Ecto neural progenitor cell (in vitro differentiated cells): ENCODE measurements around the gene USP22.
"Not testable (repeated sequence)": the region's sequence is repeated elsewhere in the genome, so short reads cannot be mapped to it uniquely, and the experiment has no call there.

Source experiments
- DNase-seq: peaks from one replicate; pipeline ENCODE4 v3.0.0-alpha.2; 2018; ENCODE audit warnings: low spot score

The USP22 gene

DNA sequence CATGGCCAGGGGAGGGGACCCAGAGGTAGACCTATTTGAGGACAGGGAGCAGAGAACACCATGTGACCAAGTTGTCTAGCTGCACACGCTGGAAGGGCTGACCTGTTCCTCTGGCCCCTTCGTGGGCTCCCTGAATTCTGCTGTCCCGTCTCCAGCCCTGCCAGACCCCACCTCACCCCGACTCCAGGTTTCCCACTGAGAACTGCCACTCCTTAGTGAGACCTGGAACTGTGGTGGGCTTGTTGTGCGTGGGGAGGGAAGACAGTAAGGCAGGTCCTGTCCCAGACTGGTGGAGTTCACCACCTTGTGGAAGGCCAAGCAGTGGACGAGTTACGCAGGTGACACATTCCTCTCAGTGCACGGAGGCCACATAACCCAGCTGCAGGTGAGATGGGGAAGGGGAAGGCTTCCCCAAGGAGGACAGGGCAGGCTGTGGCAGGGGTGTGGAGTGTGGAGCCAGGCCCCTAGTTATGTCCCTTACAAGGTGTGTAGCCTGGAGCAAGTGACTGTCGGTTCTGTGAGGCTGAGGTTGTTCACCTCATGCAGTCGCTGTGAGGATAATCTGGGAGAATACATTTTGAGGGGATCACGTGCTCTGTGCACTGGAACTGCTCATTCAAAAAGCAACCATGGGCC lies 54.7 kb downstream of the USP22 start:
- no peak for DNase-seq

DNA sequence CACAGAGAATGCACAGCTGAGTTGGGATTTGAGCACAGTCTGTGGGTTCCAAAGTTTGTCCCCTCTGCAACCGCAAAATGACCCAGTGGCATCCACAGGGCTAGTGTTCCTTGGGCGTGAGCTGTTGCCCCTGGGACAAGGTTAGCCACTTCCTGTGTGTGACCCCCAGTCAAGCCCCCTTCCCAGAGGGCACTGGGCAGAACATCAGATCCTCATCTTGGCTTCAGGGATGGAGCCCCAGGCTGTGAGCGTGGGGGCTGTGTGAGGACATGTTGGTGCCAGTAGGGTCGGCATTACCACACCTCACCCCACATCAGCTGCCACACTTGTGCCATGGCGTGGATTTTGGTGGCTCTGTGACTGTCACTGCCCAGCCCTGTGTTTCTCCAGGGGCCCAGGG lies 55.3 kb downstream of the USP22 start:
- DNase-seq, result no peak

DNA sequence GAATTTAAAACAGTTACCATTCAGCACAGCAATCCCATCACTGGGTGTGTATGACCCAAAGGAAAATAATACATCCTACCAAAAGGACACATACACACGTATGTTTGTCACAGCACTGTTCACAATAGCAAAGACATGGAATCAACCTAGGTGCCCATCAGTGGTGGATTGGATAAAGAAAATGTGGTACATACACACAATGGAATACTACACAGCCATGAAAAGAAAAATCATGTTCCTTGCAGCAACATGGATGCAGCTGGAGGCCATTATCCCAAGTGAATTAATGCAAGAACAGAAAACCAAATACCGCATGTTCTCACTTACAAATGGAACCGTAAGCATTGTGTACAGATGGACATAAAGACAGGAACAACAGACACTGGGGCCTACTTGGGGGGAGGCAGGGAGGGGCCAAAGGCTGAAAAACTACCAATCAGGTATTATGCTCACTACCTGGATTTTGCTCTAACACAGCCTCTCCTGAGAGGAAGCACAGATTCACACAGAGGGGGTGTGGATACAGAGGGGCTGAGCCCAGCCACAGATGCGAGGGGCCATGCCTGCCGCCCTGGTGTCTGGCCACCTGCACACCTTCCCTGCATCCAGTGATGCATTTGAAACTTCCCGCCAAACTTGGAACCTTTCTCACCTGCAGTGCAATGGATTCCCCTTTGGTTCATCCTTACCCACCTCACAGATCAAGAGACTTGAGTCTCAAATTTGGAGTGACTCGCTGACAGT lies 55.9 kb downstream of the USP22 start:
- DNase-seq, result no peak

DNA sequence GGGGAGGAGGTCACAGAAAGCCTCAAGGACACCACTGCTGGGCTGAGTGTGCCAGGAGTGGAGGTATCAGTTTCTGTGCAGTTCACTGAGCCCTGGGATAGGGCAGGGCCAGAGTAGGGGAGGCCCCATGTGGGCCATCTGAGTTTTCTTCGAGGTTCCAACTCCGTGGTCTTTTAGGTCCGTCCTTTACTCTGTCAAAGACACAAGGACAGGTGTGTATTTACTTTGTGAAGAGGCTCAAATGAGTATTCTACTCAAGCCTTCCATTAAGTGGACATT lies 59.5 kb downstream of the USP22 start:
- no peak for DNase-seq

DNA sequence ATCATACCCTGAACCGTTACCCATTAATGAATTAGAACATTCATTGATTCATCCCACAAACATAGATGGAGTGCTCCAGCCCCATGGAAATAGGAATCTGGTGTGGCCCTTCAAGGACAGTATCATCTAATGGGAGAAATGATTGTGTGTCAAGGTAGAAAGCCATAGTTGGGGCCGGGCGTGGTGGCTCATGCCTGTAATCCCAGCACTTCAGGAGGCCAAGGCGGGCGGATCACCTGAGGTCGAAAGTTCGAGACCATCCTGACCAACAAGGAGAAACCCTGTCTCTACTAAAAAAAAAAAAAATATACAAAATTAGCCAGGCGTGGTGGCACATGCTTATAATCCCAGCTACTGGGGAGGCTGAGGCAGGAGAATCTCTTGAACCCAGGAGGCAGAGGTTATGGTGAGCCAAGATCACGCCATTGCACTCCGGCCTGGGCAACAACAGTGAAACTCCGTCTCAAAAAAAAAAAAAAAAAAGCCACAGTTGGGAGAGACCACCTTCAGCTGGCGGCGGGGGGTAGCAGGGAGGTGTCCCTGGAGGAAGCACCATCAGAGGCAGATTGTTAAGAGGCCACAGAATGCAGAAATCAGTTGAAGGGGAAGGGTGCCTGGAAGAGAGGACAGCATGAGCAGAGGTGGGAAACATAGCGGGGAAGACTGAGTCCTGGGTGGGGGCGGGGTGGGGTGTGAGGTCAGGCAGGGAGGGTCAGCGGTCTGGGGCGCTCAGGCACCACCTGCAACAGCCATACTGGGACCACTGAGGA lies 60.0 kb downstream of the USP22 start:
- DNase-seq, result no peak

DNA sequence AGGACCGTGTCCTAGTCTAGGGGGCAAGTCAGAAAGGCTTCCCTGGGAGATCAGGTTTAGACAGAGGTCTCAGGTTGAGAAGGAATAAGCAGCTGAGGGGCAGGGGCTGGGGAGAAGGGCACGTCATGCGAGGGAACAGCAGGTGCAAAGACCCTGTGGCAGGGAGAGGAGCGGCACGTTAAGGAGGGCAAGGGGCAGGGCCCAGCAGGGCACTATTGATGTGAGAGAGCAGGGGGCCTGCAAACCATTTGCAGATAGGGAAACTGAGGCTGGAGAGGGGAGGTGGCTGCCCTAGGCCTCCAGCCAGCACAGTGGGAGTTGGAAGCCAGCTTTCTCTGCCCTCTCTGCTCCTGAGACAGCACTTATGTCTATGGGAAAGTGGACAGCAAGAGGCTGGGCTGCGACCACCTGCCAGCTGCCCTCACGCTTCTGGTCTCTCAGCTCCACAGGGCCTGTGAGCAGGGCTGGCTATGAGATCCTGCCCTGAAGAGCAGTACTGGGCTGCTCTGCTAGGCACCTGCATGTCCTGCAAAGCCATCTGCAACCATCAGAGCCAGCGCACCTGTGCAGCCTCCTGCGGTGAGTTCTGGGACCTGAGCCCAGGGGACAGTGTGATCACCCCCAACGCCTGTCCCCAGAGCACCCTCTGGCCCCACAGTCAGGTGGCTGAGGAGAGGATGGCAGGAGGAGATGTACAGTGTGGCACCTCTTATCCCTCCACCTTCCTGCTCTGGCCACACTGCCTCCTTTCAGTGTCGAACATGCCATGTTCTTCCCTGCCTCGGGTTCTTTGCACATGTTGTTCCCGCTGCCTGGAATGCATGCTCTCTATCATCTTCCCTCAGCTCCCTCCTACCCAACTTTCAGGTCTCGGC lies 61.5 kb downstream of the USP22 start:
- no peak for DNase-seq

DNA sequence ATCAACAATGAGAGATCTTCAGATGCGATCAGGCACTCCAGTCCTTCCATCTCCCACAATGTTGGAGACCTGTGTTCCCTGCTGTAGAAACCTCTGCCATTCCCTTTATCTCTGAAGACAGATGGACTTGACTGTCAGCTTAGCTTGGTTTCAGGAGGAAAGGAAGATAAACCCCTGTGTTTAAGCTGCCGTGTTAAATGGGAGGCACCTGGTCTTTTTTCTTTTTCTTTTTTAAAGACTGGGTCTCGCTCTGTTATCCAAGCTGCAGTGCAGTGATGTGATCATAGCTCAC lies 63.1 kb downstream of the USP22 start:
- no peak for DNase-seq

DNA sequence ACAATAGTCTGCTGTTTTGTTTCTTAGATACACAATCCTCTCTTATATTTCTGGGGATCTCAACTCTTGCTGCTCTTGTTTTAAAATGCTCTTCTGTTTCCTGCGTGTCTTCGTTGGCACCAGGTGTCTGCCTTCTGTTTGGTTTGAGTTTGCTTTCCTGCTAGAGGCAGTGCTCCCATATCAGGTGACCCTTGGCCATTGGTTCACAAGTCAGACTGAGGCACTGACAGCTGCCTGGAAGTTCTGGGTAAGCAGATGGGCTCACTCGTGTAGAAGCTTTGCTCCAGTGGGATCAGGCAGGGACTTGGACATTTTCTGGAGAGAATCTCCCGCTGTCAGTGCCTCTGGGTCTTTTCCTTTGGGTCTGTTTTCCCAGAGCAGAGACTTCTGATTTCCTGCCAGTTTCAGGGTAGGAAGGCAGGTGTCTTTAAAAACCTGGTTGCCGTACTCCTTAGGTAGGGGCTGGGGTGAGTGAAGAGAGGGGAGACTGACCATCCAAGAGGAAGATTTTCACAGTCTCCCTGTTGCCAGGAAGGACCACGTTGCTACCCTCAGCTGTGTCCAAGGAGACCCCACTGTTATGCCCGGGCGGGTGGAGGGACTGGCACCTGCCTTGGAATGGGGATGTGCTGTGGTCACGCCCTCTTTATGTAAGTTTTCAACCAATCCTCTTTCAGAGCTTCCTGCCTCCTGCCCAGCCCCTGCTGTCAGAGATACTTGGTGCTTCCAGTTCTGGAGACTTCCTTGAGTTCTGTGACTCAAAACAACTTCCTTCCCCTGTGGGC lies 63.6 kb downstream of the USP22 start:
- peak; percentile 35 for DNase-seq

DNA sequence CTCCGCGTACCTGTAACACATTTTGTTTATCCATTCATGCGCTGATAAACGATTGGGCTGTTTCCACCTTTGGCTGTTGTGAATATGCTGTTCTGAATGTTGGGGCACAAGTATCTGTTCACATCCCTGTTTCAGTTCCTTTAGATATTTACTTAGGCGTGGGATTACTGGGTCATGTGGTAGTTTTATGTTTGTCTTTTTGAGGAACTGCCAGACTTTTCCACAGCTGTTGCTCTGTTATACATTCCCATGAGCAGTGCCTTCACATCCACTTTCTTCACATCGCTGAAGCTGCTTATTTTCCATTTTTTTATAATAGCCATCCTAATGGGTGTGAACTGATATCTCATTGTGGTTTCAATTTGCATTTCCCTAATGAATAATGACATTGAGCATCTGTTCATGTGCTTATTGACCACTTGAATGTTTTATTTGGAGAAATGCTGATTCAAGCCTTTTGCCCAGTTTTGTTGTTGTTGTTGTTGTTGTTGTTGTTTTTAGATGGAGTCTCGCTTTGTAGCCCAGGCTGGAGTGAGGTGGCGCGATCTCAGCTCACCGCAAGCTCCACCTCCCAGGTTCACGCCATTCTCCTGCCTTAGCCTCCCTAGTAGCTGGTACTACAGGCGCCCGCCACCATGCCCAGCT lies 65.1 kb downstream of the USP22 start:
- DNase-seq, result not testable (repeated sequence)

DNA sequence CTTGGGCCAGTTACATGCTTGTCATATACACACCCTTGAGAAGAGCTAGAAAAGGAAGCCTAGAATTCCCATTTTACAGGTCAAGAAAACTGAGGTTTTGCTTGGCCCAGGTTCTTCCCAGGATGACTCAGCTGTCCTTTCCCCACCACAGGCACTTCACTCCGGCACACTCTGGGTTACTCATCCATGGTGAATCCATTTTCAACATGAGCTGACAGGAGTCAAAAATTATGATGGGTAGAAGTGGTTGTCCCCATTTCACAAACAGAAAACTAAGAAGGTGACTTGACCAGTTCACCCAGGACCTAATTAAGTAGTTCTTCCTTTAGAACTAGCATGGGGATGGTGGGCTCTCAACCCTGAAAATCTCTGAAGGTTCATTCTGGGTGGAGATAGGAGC lies 67.2 kb downstream of the USP22 start:
- no peak for DNase-seq

DNA sequence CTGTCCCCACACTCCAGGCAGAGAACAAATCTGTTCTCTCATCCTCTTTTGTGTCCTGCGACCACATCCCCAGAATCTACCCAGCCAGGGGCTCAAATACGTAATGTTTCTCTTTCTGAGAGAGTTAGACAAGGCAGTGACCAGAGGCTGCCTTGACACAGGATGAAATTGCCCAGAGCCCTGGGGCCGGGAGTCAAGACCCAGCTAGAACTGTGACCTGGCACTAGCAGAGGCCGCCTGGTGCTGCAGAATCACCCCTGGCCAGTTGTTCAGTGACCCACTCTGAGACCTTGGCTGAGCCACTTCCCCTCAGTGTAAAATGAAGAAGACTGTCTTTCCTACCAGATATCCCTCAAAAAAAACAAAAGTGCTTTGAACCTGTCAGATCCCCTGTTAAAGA lies 72.5 kb downstream of the USP22 start:
- DNase-seq, result no peak

DNA sequence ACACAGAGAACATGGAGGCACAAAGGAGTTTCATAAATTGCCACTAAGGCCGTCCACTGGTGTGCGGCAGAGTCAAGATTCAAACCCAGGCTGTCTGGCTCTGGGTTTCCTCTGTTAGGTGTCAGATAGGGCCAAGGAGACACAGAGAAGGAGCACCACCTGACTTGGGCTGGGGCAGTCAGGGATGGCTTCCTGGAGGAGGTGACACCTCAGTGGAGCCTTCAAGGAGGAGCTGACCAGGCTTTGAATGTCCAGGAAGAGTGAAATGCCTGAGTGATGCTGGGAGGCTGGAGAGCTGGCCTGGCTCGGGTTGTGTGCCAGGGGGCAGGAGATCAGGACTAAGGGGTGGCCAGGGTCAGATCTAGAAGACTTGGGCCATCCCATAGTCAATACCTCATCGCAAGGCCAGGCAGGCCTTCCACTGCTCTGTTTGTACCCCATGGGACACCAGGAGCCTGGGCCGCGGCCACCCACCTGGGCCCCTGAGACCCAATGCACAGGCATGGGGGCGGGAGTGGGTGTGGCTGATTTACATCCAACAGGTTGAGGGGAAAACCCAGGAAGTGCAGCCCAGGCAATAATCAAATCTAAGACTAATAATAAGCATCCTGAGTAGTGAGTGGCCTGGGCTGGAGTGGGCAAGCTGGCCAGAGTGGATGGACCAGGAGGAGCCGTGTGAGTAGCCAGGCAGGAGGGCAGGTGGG lies 73.7 kb downstream of the USP22 start:
- DNase-seq, result no peak

DNA sequence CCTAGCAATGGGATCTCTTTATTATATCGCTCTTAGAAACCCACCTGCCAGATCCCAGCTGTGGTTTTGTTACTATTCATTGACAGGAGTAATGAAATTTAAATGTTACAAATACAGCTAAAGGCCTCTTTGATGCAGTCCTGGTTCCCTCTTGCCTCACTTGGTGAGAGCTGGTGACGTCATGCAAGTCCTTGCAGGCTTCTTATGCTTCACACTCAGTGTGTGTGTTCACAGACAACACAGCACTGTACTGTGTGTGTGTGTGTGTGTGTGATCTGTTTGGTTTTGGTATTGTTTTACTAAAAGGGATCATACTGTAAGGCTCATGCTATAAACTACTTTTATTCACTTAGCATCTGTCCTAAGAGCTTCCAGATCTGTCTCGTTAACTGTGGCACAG lies 75.0 kb downstream of the USP22 start:
- DNase-seq, result no peak

DNA sequence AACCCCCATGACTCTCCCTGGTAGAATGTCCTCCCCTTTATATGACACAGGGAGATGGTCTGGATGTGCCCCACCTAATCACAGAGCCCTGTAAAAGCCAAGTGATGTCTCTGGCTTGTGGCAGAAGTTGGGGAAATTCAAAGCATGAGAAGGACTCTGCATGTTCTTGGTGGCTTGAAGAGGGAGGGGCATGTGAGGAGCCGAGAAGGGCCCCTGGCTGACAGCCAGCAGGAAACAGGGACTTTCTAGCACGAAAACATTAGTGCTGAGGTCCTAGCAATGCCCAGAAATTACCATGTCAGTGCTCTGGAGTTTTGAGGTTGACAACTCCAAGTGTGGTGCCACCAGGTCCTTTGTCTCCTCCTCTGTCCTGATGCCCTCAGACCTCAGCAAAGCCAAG lies 75.9 kb downstream of the USP22 start:
- no peak for DNase-seq

DNA sequence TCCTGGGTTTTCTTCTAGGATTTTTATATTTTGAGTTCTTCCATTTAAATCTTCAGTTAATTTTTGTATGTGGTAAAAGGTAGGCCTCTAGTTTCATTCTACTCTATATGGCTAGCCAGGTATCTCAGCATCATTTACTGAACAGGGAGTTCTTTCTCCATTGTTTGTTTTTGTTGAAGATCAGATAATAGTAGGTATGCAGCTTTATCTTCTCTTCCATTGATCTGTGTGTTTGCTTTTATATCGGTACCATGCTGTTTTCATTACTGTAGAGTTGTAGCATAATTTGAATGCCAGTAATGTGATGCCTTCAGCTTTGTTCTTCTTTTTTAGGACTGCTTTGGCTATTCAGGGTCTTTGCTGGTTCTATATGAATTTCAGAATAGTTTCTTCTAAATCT lies 77.3 kb downstream of the USP22 start:
- DNase-seq, result no peak

DNA sequence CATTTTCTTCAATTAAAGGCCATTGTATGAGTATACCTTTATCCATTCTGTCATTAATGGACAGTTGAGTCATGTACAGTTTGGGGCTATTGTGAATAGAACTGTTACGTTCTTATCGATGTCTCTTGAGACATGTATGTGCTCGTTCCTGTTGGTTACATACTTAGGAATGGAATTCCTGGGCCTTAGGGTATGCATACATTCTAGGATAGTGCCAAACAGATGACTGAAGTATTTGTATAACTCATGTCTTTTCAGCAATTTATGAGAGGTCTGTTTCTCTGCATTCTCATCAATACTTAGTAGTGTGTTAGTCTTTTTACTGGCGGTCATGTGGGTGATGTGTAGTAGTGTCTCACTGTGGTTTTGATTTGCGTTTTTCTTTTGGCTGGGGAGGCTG lies 81.2 kb downstream of the USP22 start:
- DNase-seq, result no peak

DNA sequence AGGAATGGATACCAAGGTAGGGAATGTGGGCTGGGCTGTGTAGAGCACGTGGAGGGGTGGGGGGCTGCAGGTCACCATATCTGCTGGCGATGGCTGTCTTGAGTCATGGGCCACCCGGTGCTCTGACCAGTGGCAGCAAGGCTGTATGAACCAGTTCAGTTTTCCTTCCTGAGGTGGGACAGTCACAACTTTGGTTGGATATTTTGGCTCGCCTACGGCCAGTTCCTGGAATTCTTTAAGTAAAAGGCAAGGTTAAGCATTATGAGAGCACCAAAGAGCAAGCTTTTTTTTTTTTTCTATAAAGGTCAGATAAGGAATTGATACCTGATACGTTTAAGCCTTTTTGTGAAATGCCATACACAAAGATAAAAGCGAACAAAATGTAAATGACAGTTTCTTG lies 81.9 kb downstream of the USP22 start:
- DNase-seq, result no peak

DNA sequence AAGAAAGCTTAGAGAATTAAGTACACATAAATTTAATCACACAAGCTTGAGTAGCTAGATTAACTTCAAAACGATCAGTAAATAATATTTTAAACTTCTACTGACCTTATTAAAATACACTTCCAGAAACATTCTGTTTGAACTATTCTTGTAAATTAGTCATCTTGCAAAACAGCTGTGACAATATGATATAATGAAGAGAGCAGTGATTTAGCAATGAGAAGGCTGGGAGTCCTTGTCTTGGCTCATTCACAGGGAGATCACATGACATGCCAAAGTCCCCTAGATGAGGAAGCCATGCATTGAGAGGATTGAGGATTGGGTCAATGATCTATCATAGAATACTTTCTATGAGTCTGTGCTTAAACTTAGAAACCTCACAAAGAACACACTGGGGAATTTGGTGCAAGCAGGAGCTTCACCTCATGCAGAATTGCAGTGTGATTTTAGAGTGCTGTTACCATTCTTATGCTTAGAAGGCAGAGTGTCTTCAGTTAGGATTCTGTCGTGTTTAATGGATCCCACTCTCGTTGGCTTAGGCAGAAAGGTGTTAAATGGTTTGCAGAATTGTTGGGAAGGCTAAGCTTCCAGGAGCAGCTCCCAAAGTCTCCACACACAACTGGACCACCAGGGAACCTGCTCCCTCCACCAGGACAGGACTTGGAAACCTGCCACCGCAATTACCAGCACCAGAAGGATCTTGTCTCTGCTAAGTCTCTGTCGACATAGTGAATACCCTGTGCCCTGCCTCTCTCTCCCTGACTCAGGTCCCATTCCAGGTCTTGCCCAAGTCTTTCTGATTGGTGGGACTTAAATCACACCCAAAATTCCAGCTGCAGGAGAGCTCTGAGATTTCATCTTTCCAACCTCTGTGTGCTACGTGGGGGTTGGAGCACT lies 87.1 kb downstream of the USP22 start:
- DNase-seq, result no peak

DNA sequence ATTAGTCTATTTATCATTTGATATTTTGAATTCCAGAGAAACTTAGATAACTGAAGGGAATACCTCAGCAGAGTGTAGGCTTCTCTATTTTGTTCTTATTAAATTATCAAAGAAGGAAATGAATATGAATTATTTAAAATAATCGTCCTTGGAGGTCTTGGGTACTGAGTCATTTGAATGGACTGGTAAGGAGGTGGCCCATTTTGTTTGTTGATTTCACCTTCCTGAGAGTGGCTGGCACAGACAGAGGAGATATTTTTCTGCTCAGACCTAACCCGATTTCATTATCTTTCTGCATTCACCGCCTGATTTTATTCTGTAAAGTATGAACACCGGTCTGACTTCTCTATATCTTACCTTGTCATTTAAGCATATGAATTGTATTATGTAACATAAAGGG lies 88.0 kb downstream of the USP22 start:
- DNase-seq, result no peak

DNA sequence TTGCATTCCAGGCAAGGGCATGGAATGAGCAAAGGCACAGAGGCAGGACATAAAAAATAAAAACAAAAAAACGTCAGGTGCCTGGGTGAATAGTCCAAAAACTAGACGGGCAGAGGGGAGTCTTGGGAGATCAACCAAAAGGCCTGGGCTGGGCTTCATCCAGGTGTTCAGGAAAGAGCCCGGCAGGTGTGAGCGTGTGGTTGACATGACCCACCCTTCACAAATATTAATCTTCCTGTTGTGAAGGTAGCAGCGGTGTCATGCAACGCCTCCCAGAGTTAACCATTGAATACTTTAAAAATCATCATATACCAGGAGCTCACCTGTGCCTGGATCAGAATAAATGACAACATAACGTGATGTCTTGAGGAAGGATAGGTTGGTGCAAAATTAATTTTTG lies 90.6 kb downstream of the USP22 start:
- DNase-seq, result no peak
